H54 (cell line): ENCODE data around the gene CFLAR.
"Not testable (repeated sequence)": the region's sequence is repeated elsewhere in the genome, so short reads cannot be mapped to it uniquely, and the experiment has no call there.

ENCODE experiments used
- DNase-seq: peaks from one replicate; pipeline ENCODE4 v3.0.0; 2011; ENCODE audit warnings: low spot score, mixed read lengths; ENCODE audit not compliant: insufficient read length
- FAIRE-seq: peaks from 3 replicates; lab custom pipeline; 2011; peaks lifted over from hg19 to GRCh38; lab: Jason Lieb, UNC
- POLR2A ChIP-seq: IDR thresholded peaks from 2 replicates; pipeline ENCODE4 v1.6.1; 2011; ENCODE audit warnings: low read depth, mild to moderate bottlenecking, low read length

Gene CFLAR

DNA sequence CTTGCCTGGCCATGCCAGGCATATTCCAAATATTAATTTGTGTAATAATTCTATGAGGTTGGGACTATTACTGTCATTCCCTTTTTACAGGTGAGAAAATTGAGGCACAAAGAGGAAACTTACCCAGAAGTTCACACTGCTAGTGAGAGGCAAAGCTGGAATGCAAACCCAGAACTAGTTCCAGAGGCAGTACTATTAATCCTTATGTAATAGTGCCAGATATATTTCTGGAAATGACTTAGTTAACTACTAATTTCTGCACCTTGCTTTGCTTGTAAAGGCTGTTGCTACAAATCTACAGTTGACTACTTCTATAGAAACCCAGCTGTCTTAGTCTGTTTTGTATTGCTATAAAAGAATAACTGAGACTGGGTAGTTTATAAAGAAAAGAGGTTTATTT lies 5.3 kb upstream of the CFLAR start:
- no peak for DNase-seq
- no peak for FAIRE-seq
- no peak for TF ChIP-seq POLR2A

DNA sequence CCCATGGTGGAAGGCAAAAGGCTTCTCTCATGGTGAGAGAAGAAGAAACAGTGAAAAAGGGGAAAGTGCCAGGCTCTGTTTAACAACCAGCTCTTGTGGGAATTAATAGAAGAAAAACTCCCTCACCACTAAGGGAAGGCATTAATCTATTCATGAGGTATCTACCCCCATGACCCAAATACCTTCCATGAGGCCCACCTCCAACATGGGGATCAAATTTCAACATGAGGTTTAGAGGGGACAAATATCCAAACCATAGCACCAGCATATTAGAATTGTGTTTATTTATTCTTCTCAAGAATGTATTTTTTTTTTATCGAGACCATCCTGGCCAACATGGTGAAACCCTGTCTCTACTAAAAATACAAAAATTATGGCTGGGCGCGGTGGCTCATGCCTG lies 4.9 kb upstream of the CFLAR start:
- no peak for TF ChIP-seq POLR2A
- FAIRE-seq (no peak), DNase-seq (no peak)

DNA sequence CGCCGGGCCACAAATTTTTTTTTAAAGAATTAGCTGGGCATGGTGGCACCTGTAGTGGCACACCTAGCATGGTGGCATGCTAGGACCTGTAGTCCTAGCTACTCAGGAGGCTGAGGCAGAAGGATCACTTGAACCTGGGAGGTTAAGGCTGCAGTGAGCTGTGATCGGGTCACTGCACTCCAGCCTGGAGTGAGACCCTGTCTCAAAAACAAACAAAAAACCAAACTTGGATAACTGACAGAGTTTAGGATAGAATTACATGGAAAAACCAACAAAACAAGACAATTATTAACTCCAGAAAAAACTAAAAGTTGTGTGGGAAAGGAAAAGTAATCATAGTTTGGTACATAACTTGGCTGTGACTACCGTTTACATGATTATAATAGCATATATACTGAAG lies 1.6 kb upstream of the CFLAR start:
- no peak for TF ChIP-seq POLR2A
- DNase-seq (no peak), FAIRE-seq (no peak)

DNA sequence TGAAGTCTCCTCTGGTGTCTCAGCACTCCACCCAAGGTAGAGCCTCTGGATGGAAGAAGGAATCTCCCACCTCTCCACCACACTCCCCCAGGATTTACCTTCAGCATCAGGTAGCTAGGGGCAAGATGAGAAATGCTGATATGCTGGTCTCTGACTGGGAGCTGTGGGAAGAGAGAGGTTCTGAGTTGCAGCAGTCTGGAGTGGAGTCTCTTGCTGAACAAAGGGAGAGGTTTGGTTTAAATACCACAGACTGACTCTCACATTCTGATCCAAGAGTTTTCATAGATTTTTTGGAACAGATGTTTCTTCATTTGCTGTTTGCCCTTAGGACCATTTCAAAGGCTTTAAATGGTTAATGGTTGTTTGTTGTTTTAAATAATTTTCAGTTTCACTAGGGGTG lies 1.1 kb upstream of the CFLAR start:
- FAIRE-seq (no peak), DNase-seq (no peak)
- TF ChIP-seq POLR2A, result no peak

DNA sequence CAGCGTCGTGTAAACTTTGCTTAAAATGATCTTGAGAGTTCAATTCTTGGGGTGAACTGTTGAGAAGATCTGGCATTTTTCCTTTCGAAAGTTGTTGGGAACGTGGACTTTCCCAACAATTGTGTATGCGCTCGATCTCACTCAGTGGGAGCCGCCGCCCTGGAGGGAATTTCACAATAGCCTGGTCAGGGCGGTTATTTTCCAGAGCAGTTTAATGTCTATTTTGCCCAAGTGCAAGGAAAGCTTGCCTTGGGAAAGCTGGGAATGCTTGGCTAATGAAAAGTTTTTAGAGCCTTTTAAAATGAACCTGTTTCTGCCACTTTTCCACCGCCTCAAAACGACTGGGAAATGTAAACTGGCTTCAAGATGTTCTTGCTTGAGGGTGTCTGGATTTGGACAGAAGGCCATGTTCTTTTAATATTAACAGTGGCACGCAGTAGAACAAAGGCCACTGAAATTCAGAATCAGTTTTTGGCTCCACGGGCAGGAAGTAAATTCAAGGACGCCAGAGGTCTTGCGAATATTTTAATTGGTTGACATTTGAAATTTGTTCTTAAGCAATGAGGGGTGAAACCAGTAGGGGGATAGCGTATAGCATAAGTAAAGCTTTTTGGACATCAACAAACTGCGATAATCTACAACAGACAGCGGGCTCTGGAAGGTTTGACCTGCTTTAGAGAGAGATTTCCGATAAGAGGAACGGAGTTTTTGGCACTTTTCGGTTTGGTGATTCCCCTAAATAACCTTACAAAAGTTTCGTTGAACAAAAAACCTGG lies 1.2 kb downstream of the CFLAR start:
- TF ChIP-seq POLR2A, result no peak
- DNase-seq (no peak), FAIRE-seq (no peak)

DNA sequence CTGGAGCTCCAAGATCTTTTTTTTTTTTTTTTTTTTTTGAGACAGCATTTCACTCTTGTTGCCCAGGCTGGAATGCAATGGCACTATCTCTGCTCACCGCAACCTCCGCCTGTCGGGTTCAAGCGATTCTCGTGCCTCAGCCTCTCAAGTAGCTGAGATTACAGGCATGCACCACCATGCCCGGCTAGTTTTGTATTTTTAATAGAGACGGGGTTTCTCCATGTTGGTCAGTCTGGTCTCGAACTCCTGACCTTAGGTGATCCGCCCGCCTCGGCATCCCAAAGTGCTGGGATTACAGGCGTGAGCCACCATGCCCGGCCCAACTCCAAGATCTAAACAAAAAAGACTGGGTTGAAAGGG lies 1.8 kb downstream of the CFLAR start:
- not testable (repeated sequence) for FAIRE-seq, DNase-seq

DNA sequence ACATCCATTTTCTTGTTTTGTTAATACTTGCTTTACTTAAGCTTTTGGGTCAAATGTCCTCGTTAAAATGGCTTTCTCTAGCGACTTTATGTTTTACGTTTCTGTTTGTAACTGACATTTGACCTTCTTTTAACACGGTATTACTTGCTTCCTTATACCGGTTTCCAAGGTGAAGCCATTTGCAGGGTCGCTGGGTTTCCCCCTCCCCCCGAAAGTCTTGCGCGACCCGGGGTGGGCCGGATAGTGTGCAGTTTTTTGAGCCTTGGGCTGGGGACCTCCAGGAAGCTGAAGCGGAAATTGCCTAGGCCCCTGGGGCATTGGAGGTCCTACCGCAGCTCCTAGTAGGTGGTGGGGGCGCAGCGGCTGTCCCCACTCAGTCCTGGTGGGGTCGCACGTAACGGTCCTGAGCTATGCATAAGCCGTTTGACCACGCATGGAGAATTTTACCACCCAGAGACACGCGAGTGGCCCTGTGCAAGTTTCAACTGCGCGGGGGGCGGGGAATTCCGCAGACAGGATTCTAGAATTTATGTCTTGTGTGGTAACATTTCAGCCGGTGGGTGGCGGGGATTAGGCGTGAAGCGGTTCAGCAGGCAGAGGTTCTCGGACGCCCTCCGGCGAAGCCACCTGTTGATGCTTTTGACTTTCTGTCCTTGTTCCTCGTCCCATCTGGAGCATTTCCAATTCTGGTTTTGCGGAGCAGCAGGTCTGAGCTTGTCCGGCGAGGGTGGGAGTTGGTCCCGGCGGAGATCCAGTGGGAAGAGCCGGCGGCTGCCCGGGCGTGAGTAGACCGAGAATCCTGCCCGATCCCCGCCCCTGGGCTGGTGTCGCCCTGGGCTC lies 2.4 kb downstream of the CFLAR start:
- DNase-seq (peak; percentile 43), FAIRE-seq (no peak)
- TF ChIP-seq POLR2A, result no peak

DNA sequence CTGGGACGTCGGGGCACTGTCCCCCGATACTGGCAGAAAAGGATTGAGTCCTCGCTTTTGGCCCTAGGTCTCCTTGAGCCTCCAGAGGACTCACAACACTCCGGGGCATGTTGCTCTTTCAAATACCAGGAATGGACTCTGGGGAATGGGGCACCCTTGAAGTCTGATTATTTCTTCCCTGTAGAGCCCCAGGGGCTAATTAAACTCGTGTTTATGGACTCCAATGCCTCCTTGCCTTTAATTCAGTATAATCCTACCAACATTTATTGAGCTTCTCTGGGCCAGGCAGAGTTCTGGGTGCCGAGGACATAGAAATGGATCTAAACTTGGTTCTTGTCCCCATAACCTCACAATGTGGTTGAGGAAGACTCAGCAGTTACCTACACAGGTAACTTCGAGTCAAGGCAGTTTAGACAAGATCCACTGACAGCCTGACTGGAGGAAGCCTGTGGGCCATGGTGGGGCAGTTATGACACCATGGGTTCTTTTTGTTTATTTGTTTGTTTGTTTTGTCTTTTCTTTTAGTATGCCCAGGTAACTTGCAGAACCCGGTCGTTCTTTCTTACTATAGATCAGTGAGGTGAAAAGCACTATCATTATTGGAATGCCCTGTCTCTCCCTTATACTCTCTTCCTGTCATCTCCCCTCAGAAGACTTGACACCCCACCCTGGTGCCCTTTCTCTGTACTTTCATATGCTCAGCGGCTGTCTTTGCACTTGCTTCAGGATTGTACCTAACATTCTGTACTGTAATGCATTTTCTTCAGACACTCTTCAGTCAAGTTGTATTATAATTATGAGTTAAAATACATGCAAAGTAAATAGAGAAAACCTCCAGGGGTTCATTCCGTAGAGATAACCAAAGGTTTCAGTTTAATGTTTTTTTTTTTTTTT lies 3.2 kb downstream of the CFLAR start:
- TF ChIP-seq POLR2A, result no peak
- FAIRE-seq, result no peak
- no peak for DNase-seq

DNA sequence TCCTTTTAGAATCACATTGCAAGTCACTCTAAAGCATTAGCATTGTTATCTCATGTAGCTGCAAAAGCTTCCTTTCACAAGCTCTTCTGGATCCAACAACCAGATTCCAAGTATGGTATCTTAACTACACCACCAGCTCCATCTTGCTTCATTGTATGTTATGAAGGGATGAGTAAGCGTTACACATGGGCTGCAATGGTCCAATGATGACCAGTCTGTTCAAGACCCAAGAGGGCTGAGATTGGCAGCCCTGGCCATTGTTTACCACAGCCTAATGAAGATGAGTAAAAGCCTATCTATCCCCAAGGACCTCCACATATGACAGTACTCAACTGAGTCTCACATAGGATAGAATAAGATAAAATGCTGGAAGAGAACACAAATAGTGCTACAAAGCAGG lies 6.3 kb downstream of the CFLAR start:
- DNase-seq, result no peak
- FAIRE-seq, result no peak
- no peak for TF ChIP-seq POLR2A

DNA sequence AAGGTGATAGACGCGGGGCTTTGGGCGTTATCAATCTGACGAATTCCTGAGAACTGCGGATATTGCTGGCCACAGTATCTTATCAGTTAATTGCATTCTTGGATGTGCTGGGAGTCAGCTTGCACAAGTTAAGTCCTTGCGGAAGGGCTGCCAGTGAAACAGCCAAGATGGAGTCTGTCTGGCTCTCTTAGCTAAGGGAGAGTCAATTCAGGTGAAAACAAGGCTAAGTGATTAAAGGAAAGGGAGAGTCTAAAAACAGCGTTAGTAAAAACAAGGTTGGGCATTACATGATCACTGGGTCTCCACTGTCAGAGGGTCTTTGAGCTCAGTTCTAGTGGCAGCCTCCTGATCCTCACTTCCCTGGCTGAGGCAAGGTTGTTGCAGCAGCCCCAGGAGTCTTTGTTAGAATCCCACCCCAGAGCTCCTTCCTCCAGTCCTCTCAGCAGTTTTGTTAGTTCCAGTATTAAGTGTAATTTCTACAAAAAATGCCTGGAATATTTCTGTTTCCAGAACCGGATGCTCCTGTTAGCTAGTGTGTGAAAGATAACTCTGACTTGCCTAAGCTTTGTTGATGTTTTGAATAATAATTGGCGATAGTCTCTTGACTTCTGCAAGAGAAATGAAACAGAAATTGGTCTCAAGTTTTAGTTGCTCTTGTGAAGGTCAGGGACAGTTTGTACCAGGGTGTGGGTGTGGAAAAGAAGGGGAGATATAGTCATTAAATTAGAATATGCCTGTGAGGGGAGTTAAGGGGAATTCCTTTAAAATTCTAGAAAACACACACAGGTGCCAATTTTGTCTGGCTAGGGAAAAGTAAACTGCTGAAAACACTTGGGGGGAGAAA lies 10.6 kb downstream of the CFLAR start:
- no peak for DNase-seq
- no peak for TF ChIP-seq POLR2A

DNA sequence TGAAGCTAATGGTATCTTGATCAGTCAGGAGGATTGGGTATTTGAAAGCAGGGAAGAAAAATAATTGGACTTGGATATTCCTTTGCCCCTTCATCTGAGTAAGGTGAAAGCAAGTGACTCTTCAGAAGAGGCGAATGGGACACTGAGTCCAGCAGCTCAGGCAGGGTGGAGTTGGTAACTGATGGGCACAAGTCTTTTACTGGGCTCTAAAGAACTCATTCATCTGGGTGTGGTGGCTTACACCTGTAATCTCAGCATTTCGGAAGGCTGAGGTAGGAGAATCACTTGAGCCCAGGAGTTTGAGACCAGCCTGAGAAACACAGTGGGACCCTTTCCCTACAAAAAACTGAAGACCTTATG lies 11.2 kb downstream of the CFLAR start:
- FAIRE-seq (no peak), DNase-seq (no peak)
- no peak for TF ChIP-seq POLR2A

More for the DNA sequence above, 10.6 kb downstream of the CFLAR start:
- FAIRE-seq, result no peak

DNA sequence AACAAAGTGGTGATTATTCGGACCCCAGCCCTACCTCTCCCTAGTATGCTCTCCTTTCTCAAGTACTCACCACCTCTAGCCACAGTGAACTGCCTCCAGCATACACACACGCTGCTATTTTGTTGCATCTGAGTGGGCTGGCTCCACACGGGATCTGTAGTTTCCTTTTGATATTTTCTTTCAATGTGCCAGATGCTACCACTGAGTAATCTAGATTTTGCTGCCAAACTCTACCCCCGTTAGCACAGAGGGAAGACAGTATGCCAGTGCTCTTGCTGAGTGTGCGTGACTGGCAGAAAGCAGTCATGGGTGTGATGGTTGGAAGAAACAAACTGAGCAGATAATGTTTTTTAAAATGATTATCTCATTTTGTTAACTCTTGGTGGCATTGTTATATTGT lies 11.6 kb downstream of the CFLAR start:
- no peak for DNase-seq
- no peak for FAIRE-seq
- TF ChIP-seq POLR2A, result no peak

DNA sequence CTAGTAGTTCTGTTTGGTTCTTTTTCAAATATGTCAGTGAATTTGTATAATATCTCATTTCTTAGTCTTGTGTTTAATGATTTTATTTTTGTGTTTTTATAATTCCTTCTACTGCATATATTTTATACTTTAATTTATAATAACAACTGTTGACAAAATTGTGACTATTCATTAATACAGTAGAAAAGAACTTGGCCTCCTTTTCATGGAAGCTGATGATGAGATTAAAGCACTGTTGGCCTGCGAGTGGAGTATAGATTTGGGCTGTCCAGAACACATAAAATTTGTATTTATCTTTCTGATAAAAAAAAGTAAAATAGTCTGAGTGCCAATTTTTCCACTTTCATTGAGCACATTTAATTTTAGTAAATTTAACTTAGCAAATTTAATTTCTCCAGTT lies 12.1 kb downstream of the CFLAR start:
- FAIRE-seq, result no peak
- TF ChIP-seq POLR2A, result no peak
- DNase-seq, result no peak
